ENCODE data around the gene QSER1.
"Not testable (repeated sequence)": the region's sequence is repeated elsewhere in the genome, so short reads cannot be mapped to it uniquely, and the experiment has no call there.

Gene QSER1

GRCh38 chr11:33028537-33028914, 135.9 kb downstream of the QSER1 start:
- H3K9me3 ChIP-seq (ENCODE audit: control insufficient read depth, insufficient read depth, low read length) = no peaks in the 10 kb centered on the region
- H3K4me1 ChIP-seq (ENCODE audit: control insufficient read depth, insufficient read depth, low read length) = no peaks in the 10 kb centered on the region
- no peaks in the 10 kb centered on the region for H3K27me3 ChIP-seq (ENCODE audit: control insufficient read depth, insufficient read depth, low read length)
- no peak overlapping the region for H3K4me3 ChIP-seq (ENCODE audit: low read length)
- no peak for DNase-seq (ENCODE audit: low read depth, low spot score)
- no peak overlapping the region for H3K27ac ChIP-seq (ENCODE audit: low read length)
- no peaks in the 10 kb centered on the region for H3K36me3 ChIP-seq (ENCODE audit: control insufficient read depth, insufficient read depth, low read length)
- no CpG with 5 or more reads among the region's 2 CpGs for WGBS (ENCODE audit: insufficient coverage, insufficient read length)

GRCh38 chr11:33029218-33029617, 136.6 kb downstream of the QSER1 start:
- not testable (repeated sequence) for DNase-seq (ENCODE audit: low read depth, low spot score); H3K27me3 ChIP-seq (ENCODE audit: control insufficient read depth, insufficient read depth, low read length); H3K36me3 ChIP-seq (ENCODE audit: control insufficient read depth, insufficient read depth, low read length); H3K4me3 ChIP-seq (ENCODE audit: low read length); H3K9me3 ChIP-seq (ENCODE audit: control insufficient read depth, insufficient read depth, low read length); H3K4me1 ChIP-seq (ENCODE audit: control insufficient read depth, insufficient read depth, low read length); H3K27ac ChIP-seq (ENCODE audit: low read length)
- no CpG with 5 or more reads among the region's 6 CpGs for WGBS (ENCODE audit: insufficient coverage, insufficient read length)

Measured in iPS DF 6.9 (cell line).